Ishikawa (cell line): ENCODE measurements around the gene RECQL5.

Experiments
- CEBPB ChIP-seq: IDR thresholded peaks from 2 replicates; pipeline ENCODE4 v1.6.1; 2012
- CREB1 ChIP-seq: IDR thresholded peaks from 2 replicates; pipeline ENCODE4 v1.6.1; 2012; ENCODE audit warnings: low read depth
- EGR1 ChIP-seq: IDR thresholded peaks from 2 replicates; pipeline ENCODE4 v1.6.1; 2012
- EP300 ChIP-seq: IDR thresholded peaks from 2 replicates; pipeline ENCODE4 v1.6.1; 2012; ENCODE audit warnings: borderline replicate concordance
- FOXM1 ChIP-seq: IDR thresholded peaks from 2 replicates; pipeline ENCODE4 v1.6.1; 2012; ENCODE audit warnings: low read depth, borderline replicate concordance
- NFIC ChIP-seq: IDR thresholded peaks from 2 replicates; pipeline ENCODE4 v1.6.1; 2012
- RAD21 ChIP-seq: IDR thresholded peaks from 2 replicates; pipeline ENCODE4 v1.6.1; 2012; ENCODE audit warnings: low read depth
- TAF1 ChIP-seq: IDR thresholded peaks from 2 replicates; pipeline ENCODE4 v1.6.1; 2012; ENCODE audit warnings: low read depth, mild to moderate bottlenecking
- TCF12 ChIP-seq: IDR thresholded peaks from 2 replicates; pipeline ENCODE4 v1.6.1; 2012; ENCODE audit warnings: low read depth
- TEAD4 ChIP-seq: IDR thresholded peaks from 2 replicates; pipeline ENCODE4 v1.6.1; 2012
- YY1 ChIP-seq: IDR thresholded peaks from 2 replicates; pipeline ENCODE4 v1.6.1; 2012; ENCODE audit warnings: low read depth
- ZBTB7A ChIP-seq: IDR thresholded peaks from 2 replicates; pipeline ENCODE4 v1.6.1; 2012; ENCODE audit warnings: low read depth
- TF ChIP-seq, protein P1 (sequence below): IDR thresholded peaks from 2 replicates; pipeline ENCODE4 v1.6.1; 2012
- TF ChIP-seq, protein P2 (sequence below): IDR thresholded peaks from 2 replicates; pipeline ENCODE4 v1.6.1; 2012; ENCODE audit warnings: low read depth, mild to moderate bottlenecking
- TF ChIP-seq, protein P3 (sequence below): IDR thresholded peaks from 2 replicates; pipeline ENCODE4 v1.6.1; 2012

The RECQL5 gene

DNA sequence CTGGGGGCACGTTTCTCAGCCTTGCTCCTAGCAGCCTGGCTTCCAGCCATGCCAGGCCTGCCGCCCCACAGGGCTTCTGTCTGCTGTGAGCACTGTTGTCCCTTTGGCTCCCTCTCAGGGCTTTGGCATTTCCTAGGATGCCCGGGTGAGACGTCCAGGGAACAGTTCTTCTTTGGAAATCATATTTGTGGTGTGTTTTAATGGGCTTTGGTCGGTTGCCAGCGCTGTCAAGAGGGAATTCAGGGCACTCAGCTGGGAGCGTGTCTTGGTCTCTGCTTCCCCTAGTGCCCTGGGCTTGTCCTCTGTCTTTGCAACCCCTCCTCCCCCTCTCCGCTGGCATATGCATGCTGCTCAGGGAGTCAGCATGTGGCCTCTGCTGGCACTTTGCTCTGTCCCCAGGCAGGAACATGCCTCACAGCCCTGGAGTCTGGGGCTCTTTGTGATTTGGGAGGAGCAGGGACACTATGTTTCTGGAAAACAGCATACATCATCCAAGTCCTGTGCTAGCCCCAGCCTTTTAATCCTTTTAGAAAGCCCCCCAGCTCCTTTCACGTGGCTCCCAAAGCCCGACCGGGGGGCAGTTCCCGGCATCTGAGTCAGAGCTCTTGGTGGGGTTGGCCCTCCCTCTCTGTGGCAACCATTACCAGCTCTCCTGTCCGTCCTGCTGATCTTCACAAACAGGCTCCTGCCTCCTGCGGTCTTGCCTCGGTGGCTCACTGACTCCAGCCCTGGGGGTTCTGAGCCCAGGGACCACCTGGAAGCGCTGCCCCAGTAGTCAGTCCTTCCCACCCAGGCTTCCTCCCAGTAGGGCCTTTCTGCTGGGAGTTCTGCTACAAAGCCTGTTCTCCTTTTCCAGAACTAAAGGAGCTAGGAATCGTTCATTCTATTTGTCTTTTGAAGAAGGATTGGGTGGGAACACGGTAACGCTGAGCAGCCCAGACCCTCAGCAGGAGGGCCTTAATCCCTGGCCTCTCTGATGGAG is 26.8 kb upstream of the RECQL5 start:
- TF ChIP-seq EGR1 (0 out of 2 replicates have a peak, but pooled peaks have one; percentile 20), RAD21 (peak; percentile 33; the same call in 1 of the 2 replicates), TCF12 (peak; percentile 87), NFIC (peak; percentile 93), TAF1 (no peak), FOXM1 (no peak), ZBTB7A (peak; percentile 29; the same call in 1 of the 2 replicates), EP300 (peak; percentile 86), TEAD4 (peak; percentile 80), YY1 (no peak), CEBPB (no peak), CREB1 (no peak)
- TF ChIP-seq, protein P1, sequence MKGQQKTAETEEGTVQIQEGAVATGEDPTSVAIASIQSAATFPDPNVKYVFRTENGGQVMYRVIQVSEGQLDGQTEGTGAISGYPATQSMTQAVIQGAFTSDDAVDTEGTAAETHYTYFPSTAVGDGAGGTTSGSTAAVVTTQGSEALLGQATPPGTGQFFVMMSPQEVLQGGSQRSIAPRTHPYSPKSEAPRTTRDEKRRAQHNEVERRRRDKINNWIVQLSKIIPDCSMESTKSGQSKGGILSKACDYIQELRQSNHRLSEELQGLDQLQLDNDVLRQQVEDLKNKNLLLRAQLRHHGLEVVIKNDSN = peak; percentile 29; the same call in 1 of the 2 replicates
- TF ChIP-seq, protein P2, sequence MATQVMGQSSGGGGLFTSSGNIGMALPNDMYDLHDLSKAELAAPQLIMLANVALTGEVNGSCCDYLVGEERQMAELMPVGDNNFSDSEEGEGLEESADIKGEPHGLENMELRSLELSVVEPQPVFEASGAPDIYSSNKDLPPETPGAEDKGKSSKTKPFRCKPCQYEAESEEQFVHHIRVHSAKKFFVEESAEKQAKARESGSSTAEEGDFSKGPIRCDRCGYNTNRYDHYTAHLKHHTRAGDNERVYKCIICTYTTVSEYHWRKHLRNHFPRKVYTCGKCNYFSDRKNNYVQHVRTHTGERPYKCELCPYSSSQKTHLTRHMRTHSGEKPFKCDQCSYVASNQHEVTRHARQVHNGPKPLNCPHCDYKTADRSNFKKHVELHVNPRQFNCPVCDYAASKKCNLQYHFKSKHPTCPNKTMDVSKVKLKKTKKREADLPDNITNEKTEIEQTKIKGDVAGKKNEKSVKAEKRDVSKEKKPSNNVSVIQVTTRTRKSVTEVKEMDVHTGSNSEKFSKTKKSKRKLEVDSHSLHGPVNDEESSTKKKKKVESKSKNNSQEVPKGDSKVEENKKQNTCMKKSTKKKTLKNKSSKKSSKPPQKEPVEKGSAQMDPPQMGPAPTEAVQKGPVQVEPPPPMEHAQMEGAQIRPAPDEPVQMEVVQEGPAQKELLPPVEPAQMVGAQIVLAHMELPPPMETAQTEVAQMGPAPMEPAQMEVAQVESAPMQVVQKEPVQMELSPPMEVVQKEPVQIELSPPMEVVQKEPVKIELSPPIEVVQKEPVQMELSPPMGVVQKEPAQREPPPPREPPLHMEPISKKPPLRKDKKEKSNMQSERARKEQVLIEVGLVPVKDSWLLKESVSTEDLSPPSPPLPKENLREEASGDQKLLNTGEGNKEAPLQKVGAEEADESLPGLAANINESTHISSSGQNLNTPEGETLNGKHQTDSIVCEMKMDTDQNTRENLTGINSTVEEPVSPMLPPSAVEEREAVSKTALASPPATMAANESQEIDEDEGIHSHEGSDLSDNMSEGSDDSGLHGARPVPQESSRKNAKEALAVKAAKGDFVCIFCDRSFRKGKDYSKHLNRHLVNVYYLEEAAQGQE = no peak
- TF ChIP-seq, protein P3, sequence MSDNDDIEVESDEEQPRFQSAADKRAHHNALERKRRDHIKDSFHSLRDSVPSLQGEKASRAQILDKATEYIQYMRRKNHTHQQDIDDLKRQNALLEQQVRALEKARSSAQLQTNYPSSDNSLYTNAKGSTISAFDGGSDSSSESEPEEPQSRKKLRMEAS = peak; percentile 94

DNA sequence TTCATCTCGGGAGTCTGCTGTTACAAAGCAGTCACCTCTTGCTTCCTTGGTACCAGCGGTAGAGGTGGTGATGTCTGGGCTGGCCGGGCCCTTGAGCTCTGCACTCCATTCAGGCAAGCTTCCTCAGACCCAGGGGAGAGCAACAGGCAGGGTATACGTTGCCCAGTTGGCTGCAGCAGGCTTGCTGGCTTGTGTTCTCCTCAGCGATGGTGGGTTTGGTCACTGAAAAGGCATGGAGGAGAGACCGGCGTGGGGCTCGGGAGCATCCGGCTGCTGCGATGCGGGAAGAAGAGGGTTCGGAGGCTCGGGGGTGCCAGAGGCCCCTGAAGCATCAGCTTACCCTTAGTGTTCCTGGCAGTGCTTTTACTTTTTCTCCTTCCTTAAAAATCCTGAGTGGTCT is 26.0 kb upstream of the RECQL5 start:
- no peak for TF ChIP-seq EP300
- no peak for TF ChIP-seq CREB1
- TF ChIP-seq, protein P1 = no peak
- no peak for TF ChIP-seq NFIC
- no peak for TF ChIP-seq TCF12
- no peak for TF ChIP-seq TEAD4
- no peak for TF ChIP-seq YY1
- TF ChIP-seq ZBTB7A = no peak

DNA sequence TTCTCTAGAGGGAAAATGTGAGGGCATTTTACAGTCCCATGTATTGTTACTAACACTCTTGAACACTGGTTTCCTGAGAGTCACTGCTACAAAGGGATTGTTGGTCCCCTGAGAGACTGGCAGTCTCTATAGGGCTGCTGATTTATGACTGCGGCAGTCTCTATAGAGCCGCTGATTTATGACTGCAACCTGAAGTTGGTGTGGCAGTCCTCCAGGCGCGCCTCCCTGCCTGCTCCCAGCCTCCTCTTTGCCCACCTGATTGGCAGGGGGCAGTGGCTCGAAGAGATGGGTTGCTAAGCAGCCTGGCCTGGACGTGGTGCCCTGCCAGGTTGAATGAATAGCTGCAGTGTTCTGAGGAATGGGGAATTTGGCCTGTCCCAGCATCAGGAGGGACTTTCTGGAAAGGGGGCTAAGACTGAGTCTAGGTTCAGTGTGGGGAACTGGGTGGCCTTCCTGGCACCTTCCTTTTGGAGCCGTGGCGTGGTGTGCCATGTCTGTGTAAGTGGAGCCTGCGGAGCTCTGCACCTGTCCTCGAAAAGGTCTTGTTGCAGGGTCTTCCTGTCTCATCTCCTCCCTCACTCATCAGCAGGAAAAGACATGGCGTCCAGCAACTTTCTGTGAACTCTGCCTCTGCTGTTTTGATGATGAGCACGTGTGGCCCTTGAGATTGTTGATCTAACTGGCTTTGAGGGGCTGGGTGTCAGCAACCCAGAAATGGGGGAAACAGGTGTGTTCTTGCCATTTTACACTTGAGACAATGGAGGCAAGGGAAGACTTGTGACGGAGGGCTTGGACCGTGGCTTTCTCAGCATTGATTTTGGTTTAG is 25.1 kb upstream of the RECQL5 start:
- TF ChIP-seq EGR1 (no peak), YY1 (0 out of 2 replicates have a peak, but pooled peaks have one; percentile 10), TAF1 (no peak), TEAD4 (peak; percentile 46; the same call in 1 of the 2 replicates), RAD21 (no peak), EP300 (peak; percentile 81), TCF12 (peak; percentile 83), NFIC (peak; percentile 84), ZBTB7A (0 out of 2 replicates have a peak, but pooled peaks have one; percentile 25)
- TF ChIP-seq, protein P3 = peak; percentile 18; the same call in 1 of the 2 replicates

DNA sequence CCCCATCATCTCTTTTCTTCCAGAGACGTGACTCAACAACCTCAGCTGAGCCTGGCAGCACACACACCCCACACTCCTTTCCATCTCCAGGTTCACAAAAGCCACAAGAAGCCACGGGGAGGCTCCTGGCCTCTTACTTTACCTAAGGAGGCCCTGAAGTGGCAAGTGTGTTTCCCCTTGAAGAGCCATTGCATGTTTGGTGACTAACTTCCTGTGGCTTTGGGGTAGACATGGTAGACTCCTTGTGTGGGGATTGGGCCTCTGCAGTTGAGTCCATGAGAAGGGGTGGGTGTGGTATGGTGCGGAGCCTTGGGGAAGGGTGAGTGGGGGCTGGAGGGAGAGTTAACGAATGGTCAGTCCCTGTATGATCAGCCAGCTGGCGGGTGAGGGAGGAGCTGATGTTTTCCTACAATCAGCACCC is 24.4 kb upstream of the RECQL5 start:
- no peak for TF ChIP-seq YY1
- TF ChIP-seq EP300 = no peak
- no peak for TF ChIP-seq NFIC
- TF ChIP-seq, protein P3 = no peak
- TF ChIP-seq CEBPB = no peak

DNA sequence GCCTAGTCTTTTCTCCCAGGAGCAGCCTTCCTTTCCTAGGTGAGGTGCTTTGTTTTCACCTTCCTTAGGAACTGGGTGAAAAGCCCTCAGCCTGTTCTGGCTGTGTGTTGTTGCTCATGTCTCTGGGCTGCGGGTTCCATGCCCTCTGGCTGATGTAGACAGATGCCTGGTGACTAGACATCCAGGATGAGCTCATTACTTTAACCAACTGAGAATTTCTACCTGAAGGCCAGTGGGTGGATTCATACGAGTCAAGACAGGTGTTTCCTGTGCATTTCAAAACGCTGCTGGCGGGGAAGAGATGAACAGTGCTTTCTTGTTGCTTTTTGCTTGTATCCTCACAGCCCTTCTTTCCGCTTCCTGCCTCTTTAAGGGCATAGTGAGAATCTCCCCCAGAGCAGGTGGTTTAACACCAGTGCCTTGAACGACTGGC is 22.5 kb upstream of the RECQL5 start:
- TF ChIP-seq, protein P3 = no peak
- TF ChIP-seq CEBPB = no peak
- TF ChIP-seq FOXM1 = no peak
- no peak for TF ChIP-seq RAD21
- no peak for TF ChIP-seq ZBTB7A

DNA sequence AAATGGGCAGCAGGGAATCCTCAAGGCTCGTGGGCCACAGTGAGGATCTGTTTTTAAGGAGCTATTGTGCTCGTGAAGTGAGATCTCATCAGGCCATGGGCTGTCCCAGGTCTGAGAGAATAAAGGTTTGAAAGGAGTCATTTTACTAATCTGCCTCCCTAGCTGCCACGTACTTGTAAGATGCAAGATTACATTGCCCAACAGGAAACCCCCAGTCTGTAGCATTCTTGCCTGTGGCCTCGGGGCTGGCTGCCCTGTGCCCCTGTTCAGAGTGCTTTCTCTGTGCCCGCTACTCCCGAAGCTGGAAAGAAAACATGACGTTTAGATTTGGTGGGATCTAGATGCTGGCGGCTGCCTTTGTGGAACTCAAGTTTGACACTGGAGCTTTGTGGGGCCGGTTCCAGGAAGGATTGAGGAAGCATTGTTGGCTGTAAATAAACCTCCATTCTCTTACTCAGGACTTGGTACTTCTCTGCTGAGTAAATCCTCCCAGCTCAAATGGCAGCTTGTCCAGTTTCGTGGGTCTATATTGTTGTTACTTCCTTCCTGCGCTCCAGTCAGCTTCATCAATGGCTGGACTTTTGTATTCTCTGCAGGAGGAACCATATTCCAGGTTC is 21.4 kb upstream of the RECQL5 start:
- TF ChIP-seq, protein P1 = no peak
- TF ChIP-seq EGR1 = no peak
- no peak for TF ChIP-seq TEAD4
- TF ChIP-seq EP300 = no peak
